ENCODE data around the gene EFHC1.
A peak's percentile ranks its signal among the peaks of the same experiment; 100 is the strongest.
"Not testable (repeated sequence)": the region's sequence is repeated elsewhere in the genome, so short reads cannot be mapped to it uniquely, and the experiment has no call there.

The EFHC1 gene

GRCh38 chr6:52419809-52420667, at the start of gene EFHC1:
EFHC1 (plus strand) TSS chr6:52420342; CDS start chr6:52420411, 69 bp downstream.
- DNase-seq, result peak; percentile 94 to 98

GRCh38 chr6:52371656-52372191, 48.4 kb upstream of the EFHC1 start:
- DNase-seq, result no peak

- no peak for DNase-seq
Observed at GRCh38 chr6:52373151-52373690, 46.9 kb upstream of the EFHC1 start.

GRCh38 chr6:52374247-52374646, 45.9 kb upstream of the EFHC1 start:
- DNase-seq, result no peak

- no peak for DNase-seq
Observed at GRCh38 chr6:52375780-52376556, 44.2 kb upstream of the EFHC1 start.

- no peak for DNase-seq
Observed at GRCh38 chr6:52376763-52377162, 43.4 kb upstream of the EFHC1 start.

GRCh38 chr6:52377538-52378221, 42.5 kb upstream of the EFHC1 start:
- DNase-seq, result no peak

- DNase-seq, result no peak
Observed at GRCh38 chr6:52381249-52381648, 38.9 kb upstream of the EFHC1 start.

- no peak for DNase-seq
Observed at GRCh38 chr6:52384145-52384766, 35.9 kb upstream of the EFHC1 start.

- DNase-seq, result no peak
Observed at GRCh38 chr6:52385074-52385473, 35.1 kb upstream of the EFHC1 start.

- DNase-seq, result not testable (repeated sequence)
Observed at GRCh38 chr6:52388119-52388518, 32.0 kb upstream of the EFHC1 start.

GRCh38 chr6:52388790-52389189, 31.4 kb upstream of the EFHC1 start:
- DNase-seq, result no peak

GRCh38 chr6:52389264-52389625, 30.9 kb upstream of the EFHC1 start:
- no peak for DNase-seq

GRCh38 chr6:52389626-52390360, 30.3 kb upstream of the EFHC1 start:
- DNase-seq, result no peak

- DNase-seq, result no peak
Observed at GRCh38 chr6:52390361-52390727, 29.8 kb upstream of the EFHC1 start.

GRCh38 chr6:52391599-52391998, 28.5 kb upstream of the EFHC1 start:
- no peak for DNase-seq

- DNase-seq, result no peak
Observed at GRCh38 chr6:52392944-52393343, 27.2 kb upstream of the EFHC1 start.

- DNase-seq, result no peak
Observed at GRCh38 chr6:52393780-52394179, 26.4 kb upstream of the EFHC1 start.

GRCh38 chr6:52394251-52394666, 25.9 kb upstream of the EFHC1 start:
- no peak for DNase-seq

- no peak for DNase-seq
Observed at GRCh38 chr6:52395969-52396368, 24.2 kb upstream of the EFHC1 start.

- peak; percentile 11 to 50 for DNase-seq
Observed at GRCh38 chr6:52399511-52400312, 20.4 kb upstream of the EFHC1 start.

Measured in NCI-H524 (cell line).